OCI-LY3 (cell line): ENCODE data around the gene TCERG1L.

Experiments
- EZH2phosphoT487 ChIP-seq: fragments of 200-600 bp; shearing (Covaris generic); IDR thresholded peaks from 2 replicates; pipeline ENCODE4 v1.6.1; 2018; ENCODE audit warnings: antibody characterized with exemption, mixed run types, low read depth
- TF ChIP-seq, protein P1 (sequence below): fragments of 200-600, 300-600 bp; sonication (generic); IDR thresholded peaks from 2 replicates; pipeline ENCODE4 v1.5.1; 2014; ENCODE audit warnings: antibody characterized with exemption, low read length, low read depth

DNA sequence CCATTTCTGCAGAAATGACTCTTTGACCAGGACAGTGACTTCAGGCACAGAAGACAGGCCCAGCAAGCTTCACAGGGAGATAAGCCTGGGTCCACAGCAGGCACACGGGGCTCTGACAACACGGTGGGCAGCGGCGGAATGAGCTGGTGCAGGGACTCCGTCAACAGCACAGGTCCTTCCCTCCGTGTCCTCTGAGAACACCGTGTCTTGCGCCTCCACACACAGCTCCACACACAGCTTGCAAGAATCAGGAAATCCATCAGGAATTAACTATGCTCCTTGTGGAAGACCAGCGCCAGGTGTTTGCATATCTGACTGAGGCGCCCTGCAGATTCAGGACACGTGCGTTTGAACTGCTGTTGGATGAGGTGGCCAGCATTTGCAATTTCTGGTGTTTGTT is 39.6 kb downstream of the TCERG1L start:
- TF ChIP-seq, protein P1, sequence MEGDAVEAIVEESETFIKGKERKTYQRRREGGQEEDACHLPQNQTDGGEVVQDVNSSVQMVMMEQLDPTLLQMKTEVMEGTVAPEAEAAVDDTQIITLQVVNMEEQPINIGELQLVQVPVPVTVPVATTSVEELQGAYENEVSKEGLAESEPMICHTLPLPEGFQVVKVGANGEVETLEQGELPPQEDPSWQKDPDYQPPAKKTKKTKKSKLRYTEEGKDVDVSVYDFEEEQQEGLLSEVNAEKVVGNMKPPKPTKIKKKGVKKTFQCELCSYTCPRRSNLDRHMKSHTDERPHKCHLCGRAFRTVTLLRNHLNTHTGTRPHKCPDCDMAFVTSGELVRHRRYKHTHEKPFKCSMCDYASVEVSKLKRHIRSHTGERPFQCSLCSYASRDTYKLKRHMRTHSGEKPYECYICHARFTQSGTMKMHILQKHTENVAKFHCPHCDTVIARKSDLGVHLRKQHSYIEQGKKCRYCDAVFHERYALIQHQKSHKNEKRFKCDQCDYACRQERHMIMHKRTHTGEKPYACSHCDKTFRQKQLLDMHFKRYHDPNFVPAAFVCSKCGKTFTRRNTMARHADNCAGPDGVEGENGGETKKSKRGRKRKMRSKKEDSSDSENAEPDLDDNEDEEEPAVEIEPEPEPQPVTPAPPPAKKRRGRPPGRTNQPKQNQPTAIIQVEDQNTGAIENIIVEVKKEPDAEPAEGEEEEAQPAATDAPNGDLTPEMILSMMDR: no peak
- no peak for TF ChIP-seq EZH2phosphoT487
